Gastroesophageal sphincter (tissue), 4 donors: ENCODE measurements around the gene B4GALNT1. TPM values are rescaled to one million over a fixed set of nuclear protein-coding genes. Genes with fewer than 3 reads are reported as not detected.
"Not testable (repeated sequence)": the region's sequence is repeated elsewhere in the genome, so short reads cannot be mapped to it uniquely, and the experiment has no call there.

ENCODE experiments used
- ATAC-seq: fragments of 150-250 bp; one replicate; pipeline ENCODE4 v1.9.1; 2016; ENCODE audit warnings: mild to moderate bottlenecking, moderate library complexity
- H3K27ac ChIP-seq, 4 donors: fragments of 200-600 bp; sonication (generic) in 3 of 4; 1 replicate in 3 of 4; 2 replicates in 1 of 4; pipeline ENCODE4 v1.5.1; 2016 to 2019
- H3K27me3 ChIP-seq: fragments of 200-600 bp; sonication (generic); one replicate; pipeline ENCODE4 v1.5.1; 2019
- H3K36me3 ChIP-seq, 2 donors: fragments of 200-600 bp; sonication (generic); one replicate each; pipeline ENCODE4 v1.5.1; 2019; ENCODE audit warnings: control low read depth in 1 of 2
- H3K4me1 ChIP-seq, 3 donors: fragments of 200-600 bp; sonication (generic); 1 replicate in 2 of 3; 2 replicates in 1 of 3; pipeline ENCODE4 v1.5.1; 2016 to 2019; ENCODE audit warnings: control low read depth in 2 of 3
- H3K4me3 ChIP-seq, 2 donors: fragments of 200-600 bp; sonication (generic); one replicate each; pipeline ENCODE4 v1.5.1; 2019; ENCODE audit warnings: mild to moderate bottlenecking in 1 of 2, moderate library complexity in 1 of 2
- H3K9me3 ChIP-seq, 3 donors: fragments of 200-600 bp; sonication (generic); one replicate each; pipeline ENCODE4 v1.5.1; 2017 to 2019; ENCODE audit warnings: control low read depth in 2 of 3
- CTCF ChIP-seq, 4 experiments: fragments of 200-600 bp in 2 of 4; fragments of 450-650 bp in 2 of 4; sonication (generic) in 1 of 4; IDR thresholded peaks; one replicate each; pipeline ENCODE4 v1.5.1; 2017 to 2019; ENCODE audit warnings: antibody characterized with exemption in 4 of 4, mild to moderate bottlenecking in 2 of 4, moderate library complexity in 2 of 4
- EP300 ChIP-seq: sonication (generic); formaldehyde crosslinking; IDR thresholded peaks from one replicate; pipeline ENCODE4 v1.6.1; 2017; ENCODE audit warnings: antibody characterized with exemption, mild to moderate bottlenecking
- POLR2A ChIP-seq, 2 donors: fragments of 450-650 bp; IDR thresholded peaks; one replicate each; pipeline ENCODE4 v1.6.1; 2017; ENCODE audit warnings: antibody characterized with exemption in 2 of 2, mild to moderate bottlenecking in 2 of 2, moderate library complexity in 1 of 2
- POLR2AphosphoS5 ChIP-seq: sonication (generic); formaldehyde crosslinking; IDR thresholded peaks from one replicate; pipeline ENCODE4 v1.6.1; 2017; ENCODE audit warnings: antibody characterized with exemption
- WGBS, 2 donors: methylation state at CpG; one replicate each; pipeline ENCODE4 v1.1.5; 2018; ENCODE audit warnings: low coverage in 1 of 2; 5-methylcytosine and 5-hydroxymethylcytosine counted together
- total RNA-seq, 4 donors: library from RNA; depleted of rRNA; stranded (reverse); fragments of >200 nt; gene quantifications; one replicate each; pipeline ENCODE4 v1.1.0, GENCODE V29; 2016

The B4GALNT1 gene
- 10 to 100 TPM in 1 of 4 donors, 1 to 10 TPM in 3; 2.3 to 10.1 (median 5.0) TPM for total RNA-seq

DNA sequence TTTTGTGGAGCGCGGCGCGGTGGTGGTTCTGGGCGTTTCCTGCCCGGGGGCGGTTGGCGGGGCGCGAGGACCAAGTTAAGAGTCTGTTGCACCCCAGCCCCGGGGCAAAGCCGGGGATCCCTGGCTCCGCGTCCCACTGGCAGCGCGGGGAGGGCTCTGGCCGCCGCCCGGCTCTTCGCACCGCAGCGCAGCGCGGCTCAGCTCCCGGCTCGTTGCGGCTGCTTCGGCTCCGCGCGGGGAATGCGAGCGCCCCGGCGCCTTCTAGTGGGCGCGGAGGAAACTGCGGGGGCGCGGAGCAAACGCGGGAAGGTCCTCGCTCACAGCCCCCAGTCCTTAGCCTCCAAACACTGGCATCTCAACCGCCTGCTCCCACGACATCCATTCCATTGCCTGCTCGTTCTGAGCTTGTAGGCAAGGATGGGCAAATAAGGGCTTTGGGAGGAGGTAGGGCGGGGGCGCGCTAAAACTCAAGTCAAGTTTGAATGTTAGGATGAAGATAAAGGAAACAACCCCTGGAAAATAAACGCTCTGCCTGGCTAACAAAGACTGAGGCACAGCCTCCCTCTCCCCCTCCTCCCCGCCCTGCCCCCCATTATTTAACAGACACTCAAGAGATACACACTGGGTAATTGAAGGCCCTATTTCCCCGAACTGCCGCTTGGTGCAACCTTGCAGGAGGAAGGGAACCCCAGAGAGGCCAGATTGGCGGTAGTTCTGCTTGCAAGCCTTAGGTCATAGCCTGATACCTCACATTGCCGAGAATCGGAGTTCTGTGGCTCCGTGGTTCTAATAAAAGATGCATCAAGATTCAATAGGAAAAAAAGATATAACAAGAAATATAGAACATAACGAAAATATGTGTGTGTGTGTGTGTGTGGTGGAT is at the start of gene B4GALNT1:
Gene B4GALNT1, minus strand, starts transcription at position 244 of the 883 bp plus-strand sequence. CDS start 1,069 bp downstream, outside the sequence.
- Histone ChIP-seq H3K4me3 (peak within 1 kb of the TSS; percentile 35 to 66), H3K4me1 (peaks cover 0 to 24% (median 10%) of the 10 kb centered on the region in 3 donors), H3K27ac (peak within 1 kb of the TSS in 3 of 4 donors; percentile 49 to 75 (median 61)), H3K27me3 (peaks cover 60% of the 10 kb centered on the region), H3K36me3 (peaks cover 0 to 4% of the 10 kb centered on the region in 2 donors), H3K9me3 (no peaks in the 10 kb centered on the region)
- WGBS, 2 donors: 9 to 20% methylated on average over 5 to 7 of the region's 58 CpGs
- TF ChIP-seq CTCF (IDR thresholded peaks at IDR 0.05) (peak in 3 of 4 experiments; percentile 89 to 96 (median 92)), POLR2A (IDR thresholded peaks at IDR 0.05) (no peak), EP300 (no peak), POLR2AphosphoS5 (peak; percentile 32)
- peak; percentile 85 for ATAC-seq

DNA sequence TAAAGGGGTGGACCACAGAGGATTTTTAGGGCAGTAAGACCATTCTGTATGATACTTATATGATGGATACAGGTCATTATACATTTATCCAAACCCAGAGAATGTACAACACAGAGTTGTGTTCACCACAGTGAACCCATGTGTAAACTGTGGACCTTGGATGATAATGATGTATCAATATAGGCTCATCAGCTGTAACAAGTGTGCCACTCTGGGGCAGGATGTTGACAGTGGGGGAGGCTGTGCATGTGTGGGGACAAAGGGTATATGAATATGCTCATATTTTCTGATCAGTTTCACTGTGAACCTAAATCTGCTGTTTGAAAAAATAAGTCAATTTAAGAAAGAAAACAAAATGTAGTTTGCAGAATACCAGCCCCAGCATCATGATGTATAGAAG is 46.7 kb upstream of the B4GALNT1 start:
- no peaks in the 10 kb centered on the region for H3K4me1 ChIP-seq
- no peaks in the 10 kb centered on the region for H3K27me3 ChIP-seq
- no peak overlapping the region for H3K27ac ChIP-seq
- TF ChIP-seq CTCF (IDR thresholded peaks at IDR 0.05) (no peak), EP300 (no peak), POLR2A (IDR thresholded peaks at IDR 0.05) (no peak), POLR2AphosphoS5 (no peak)
- no peaks in the 10 kb centered on the region for H3K9me3 ChIP-seq
- H3K36me3 ChIP-seq: no peaks in the 10 kb centered on the region
- ATAC-seq: no peak
- no peak overlapping the region for H3K4me3 ChIP-seq

DNA sequence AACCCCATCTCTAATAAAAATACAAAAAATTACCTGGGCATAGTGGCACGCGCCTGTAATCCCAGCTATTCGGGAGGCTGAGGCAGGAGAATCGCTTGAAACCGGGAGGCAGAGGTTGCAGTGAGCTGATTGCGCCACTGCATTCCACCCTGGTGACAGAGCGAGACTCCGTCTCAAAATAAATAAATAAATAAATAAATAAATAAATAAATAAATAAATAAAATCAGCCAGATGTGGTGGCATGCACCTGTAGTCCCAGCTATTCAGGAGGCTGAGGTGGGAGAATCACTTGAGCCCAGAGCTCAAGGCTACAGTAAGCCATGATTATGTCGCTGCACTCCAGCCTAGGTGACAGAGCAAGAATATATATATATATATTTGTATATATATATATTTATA is 44.9 kb upstream of the B4GALNT1 start:
- not testable (repeated sequence) for H3K9me3 ChIP-seq, ATAC-seq, H3K27me3 ChIP-seq, H3K27ac ChIP-seq, H3K36me3 ChIP-seq, H3K4me3 ChIP-seq, H3K4me1 ChIP-seq
- WGBS, 2 donors: 87 to 90% methylated on average over 2 to 8 of the region's 9 CpGs

DNA sequence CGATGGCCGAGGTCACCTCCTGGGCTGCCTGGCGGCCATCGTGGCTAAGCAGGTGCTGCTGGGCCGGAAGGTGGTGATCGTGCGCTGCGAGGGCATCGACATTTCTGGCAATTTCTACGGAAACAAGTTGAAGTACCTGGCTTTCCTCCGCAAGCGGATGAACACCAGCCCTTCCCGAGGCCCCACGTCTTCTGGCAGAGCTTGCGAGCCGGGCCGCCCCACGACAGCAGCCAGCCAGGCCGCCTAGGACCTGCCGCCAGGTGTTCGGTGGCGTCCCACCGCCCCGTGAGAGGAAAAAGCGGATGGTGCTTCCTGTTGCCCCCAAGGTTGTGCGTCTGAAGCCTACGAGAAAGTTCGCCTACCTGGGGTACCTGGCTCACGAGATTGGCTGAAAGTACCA is 41.7 kb upstream of the B4GALNT1 start:
- ATAC-seq: no peak
- no peak overlapping the region for H3K4me3 ChIP-seq
- TF ChIP-seq CTCF (IDR thresholded peaks at IDR 0.05): no peak
- no peak for TF ChIP-seq POLR2A (IDR thresholded peaks at IDR 0.05)
- TF ChIP-seq POLR2AphosphoS5: no peak
- no peak for TF ChIP-seq EP300
- H3K27ac ChIP-seq: no peak overlapping the region
- WGBS, 2 donors: 97 to 100% methylated on average over 1 to 7 of the region's 29 CpGs
- no peaks in the 10 kb centered on the region for H3K4me1 ChIP-seq
- H3K36me3 ChIP-seq: no peaks in the 10 kb centered on the region
- no peaks in the 10 kb centered on the region for H3K9me3 ChIP-seq
- peaks cover 16% of the 10 kb centered on the region for H3K27me3 ChIP-seq

- 84 to 87% methylated on average over 2 to 6 of the region's 6 CpGs for WGBS, 2 donors
- H3K4me3 ChIP-seq: no peak overlapping the region
Measured at GRCh38 chr12:57672801-57673200, 39.8 kb upstream of the B4GALNT1 start.

GRCh38 chr12:57671811-57672210 is 38.8 kb upstream of the B4GALNT1 start:
- H3K9me3 ChIP-seq, H3K4me3 ChIP-seq, H3K36me3 ChIP-seq, ATAC-seq, H3K27ac ChIP-seq, H3K4me1 ChIP-seq: not testable (repeated sequence)
- H3K27me3 ChIP-seq: peaks cover 20% of the 10 kb centered on the region
- WGBS, 2 donors: 88 to 90% methylated on average over 3 of the region's 3 CpGs

More at GRCh38 chr12:57672801-57673200, 39.8 kb upstream of the B4GALNT1 start:
- no peaks in the 10 kb centered on the region for H3K9me3 ChIP-seq
- ATAC-seq: no peak
- peaks cover 20% of the 10 kb centered on the region for H3K27me3 ChIP-seq
- H3K4me1 ChIP-seq: no peaks in the 10 kb centered on the region
- TF ChIP-seq EP300 (no peak), POLR2AphosphoS5 (no peak), CTCF (IDR thresholded peaks at IDR 0.05) (no peak), POLR2A (IDR thresholded peaks at IDR 0.05) (no peak)
- no peaks in the 10 kb centered on the region for H3K36me3 ChIP-seq
- H3K27ac ChIP-seq: no peak overlapping the region

- 76 to 86% methylated on average over 4 to 5 of the region's 10 CpGs for WGBS, 2 donors
- not testable (repeated sequence) for H3K4me3 ChIP-seq, ATAC-seq
Measured at GRCh38 chr12:57669691-57670090, 36.7 kb upstream of the B4GALNT1 start.

More at GRCh38 chr12:57669691-57670090, 36.7 kb upstream of the B4GALNT1 start:
- H3K27ac ChIP-seq, H3K9me3 ChIP-seq, H3K36me3 ChIP-seq, H3K4me1 ChIP-seq: not testable (repeated sequence)
- peaks cover 20% of the 10 kb centered on the region for H3K27me3 ChIP-seq
